K562 (cell line): ENCODE results near the gene UTP20.

Experiments
- CEBPZ ChIP-seq: fragments of 150-350 bp; IDR thresholded peaks from 2 replicates; pipeline ENCODE4 v1.6.1; 2014; ENCODE audit warnings: low read depth, mild to moderate bottlenecking, low read length, borderline replicate concordance
- CREM ChIP-seq: IDR thresholded peaks from 2 replicates; pipeline ENCODE4 v1.6.1; 2014; ENCODE audit warnings: antibody characterized with exemption, low read depth
- ETS1 ChIP-seq: conservative IDR thresholded peaks from 2 replicates; pipeline ENCODE4 v1.6.1; 2011; ENCODE audit warnings: low read depth, mild to moderate bottlenecking, low read length; ENCODE audit not compliant: control insufficient read depth
- JUNB ChIP-seq: fragments of 450-650 bp; formaldehyde crosslinking; conservative IDR thresholded peaks from 2 replicates; pipeline ENCODE4 v1.4.0; 2020; ENCODE audit warnings: mild to moderate bottlenecking
- NBN ChIP-seq: fragments of 450-650 bp; IDR thresholded peaks from 2 replicates; pipeline ENCODE4 v1.6.1; 2016; ENCODE audit warnings: low read depth, mild to moderate bottlenecking
- PHF8 ChIP-seq: fragments of 200-600 bp; sonication (generic); IDR thresholded peaks from 2 replicates; pipeline ENCODE4 v1.6.1; 2012; ENCODE audit warnings: mixed run types, mild to moderate bottlenecking, inconsistent platforms, low read length, moderate library complexity, borderline replicate concordance
- POLR2A ChIP-seq: fragments of 450-650 bp; conservative IDR thresholded peaks from 2 replicates; pipeline ENCODE4 v1.6.1; 2016
- SMAD3 ChIP-seq: fragments of 450-650 bp; formaldehyde crosslinking; conservative IDR thresholded peaks from 2 replicates; pipeline ENCODE4 v1.4.0; 2020; ENCODE audit warnings: mild to moderate bottlenecking
- ZNF174 ChIP-seq: fragments of 250-450 bp; sonication (Bioruptor Pico); IDR thresholded peaks from 2 replicates; pipeline ENCODE4 v1.4.0; 2020; ENCODE audit warnings: mild to moderate bottlenecking

GRCh38 chr12:101267111-101267510 lies 12.8 kb upstream of the UTP20 start:
- no peak for TF ChIP-seq ETS1
- no peak for TF ChIP-seq CEBPZ
- TF ChIP-seq CREM: no peak
- TF ChIP-seq JUNB (CRISPR knock-in tag): no peak
- TF ChIP-seq ZNF174 (CRISPR knock-in tag): no peak
- no peak for TF ChIP-seq PHF8
- no peak for TF ChIP-seq SMAD3 (CRISPR knock-in tag)
- TF ChIP-seq NBN: no peak
- TF ChIP-seq POLR2A: no peak
